HG03575 (cell line): ENCODE data around the gene AASDHPPT.

ENCODE experiments used
- ATAC-seq: cut with Tn5 transposase; IDR thresholded peaks from one replicate; pipeline ENCODE4 v1.9.1; 2021; ENCODE audit not compliant: unreplicated experiment, insufficient number of reproducible peaks, low FRiP score; ENCODE audit errors: extremely low read depth

Gene AASDHPPT

GRCh38 chr11:106137061-106137460, 59.6 kb downstream of the AASDHPPT start:
- ATAC-seq, result no peak

DNA sequence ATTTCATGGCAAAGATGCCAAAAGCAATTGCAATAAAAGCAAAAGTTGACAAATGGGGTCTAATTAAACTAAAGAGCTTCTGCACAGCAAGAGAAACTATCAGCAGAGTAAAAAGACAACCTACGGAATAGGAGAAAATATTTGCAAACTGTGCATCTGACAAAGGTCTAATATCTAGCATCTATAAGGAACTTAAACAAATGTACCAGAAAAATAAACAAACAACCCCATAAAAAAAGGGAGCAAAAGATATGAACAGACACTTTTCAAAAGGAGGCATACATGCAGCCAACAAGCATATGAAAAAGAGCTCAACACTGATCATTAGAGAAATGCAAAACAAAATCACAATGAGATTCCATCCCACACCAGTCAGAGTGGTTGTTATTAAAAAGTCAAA, 60.3 kb downstream of the AASDHPPT start:
- ATAC-seq, result no peak
